Liver (tissue), 9 donors: ENCODE results near the gene OR1S2. TPM values are rescaled to one million over a fixed set of nuclear protein-coding genes. Genes with fewer than 3 reads are reported as not detected.

Source experiments
- DNase-seq: peaks from one replicate; pipeline ENCODE4 v3.0.0-alpha.2; 2017; ENCODE audit warnings: low spot score
- H3K27ac ChIP-seq, 2 donors: one replicate each; pipeline ENCODE4 v1.7.0; 2013; ENCODE audit warnings: inconsistent platforms in 2 of 2, low read length in 2 of 2, control low read depth in 1 of 2, low read depth in 1 of 2, mild to moderate bottlenecking in 1 of 2
- H3K27me3 ChIP-seq, 4 donors: one replicate each; pipeline versions ENCODE4 v1.6.1 to v1.7.0; 2013; ENCODE audit warnings: low read length in 3 of 4, inconsistent platforms in 1 of 4, mild to moderate bottlenecking in 1 of 4, moderate library complexity in 1 of 4; ENCODE audit not compliant: control insufficient read depth in 4 of 4, insufficient read depth in 4 of 4
- H3K36me3 ChIP-seq, 4 donors: one replicate each; pipeline versions ENCODE4 v1.6.1 to v1.7.0; 2013; ENCODE audit warnings: low read length in 3 of 4, mild to moderate bottlenecking in 3 of 4, low read depth in 1 of 4, moderate library complexity in 1 of 4; ENCODE audit not compliant: control insufficient read depth in 4 of 4, insufficient read depth in 3 of 4
- H3K4me1 ChIP-seq, 4 donors: one replicate each; pipeline versions ENCODE4 v1.6.1 to v1.7.0; 2013; ENCODE audit warnings: low read length in 3 of 4, mild to moderate bottlenecking in 3 of 4, moderate library complexity in 1 of 4; ENCODE audit not compliant: control insufficient read depth in 4 of 4, insufficient read depth in 4 of 4
- H3K4me3 ChIP-seq, 3 donors: one replicate each; pipeline versions ENCODE4 v1.6.1 to v1.7.0; 2013; ENCODE audit warnings: low read length in 3 of 3, control low read depth in 1 of 3, low read depth in 1 of 3, mild to moderate bottlenecking in 1 of 3
- H3K9ac ChIP-seq, 2 donors: one replicate each; pipeline ENCODE4 v1.7.0; 2013; ENCODE audit warnings: low read length in 2 of 2, mild to moderate bottlenecking in 2 of 2, moderate library complexity in 2 of 2, control low read depth in 1 of 2, low read depth in 1 of 2
- H3K9me3 ChIP-seq, 4 donors: one replicate each; pipeline versions ENCODE4 v1.6.1 to v1.7.0; 2013; ENCODE audit warnings: low read length in 3 of 4; ENCODE audit not compliant: control insufficient read depth in 4 of 4
- EGR1 ChIP-seq, 2 donors: IDR thresholded peaks; 2 replicates each; pipeline ENCODE4 v1.6.1; 2016 to 2018; ENCODE audit warnings: antibody characterized with exemption in 2 of 2, low read depth in 2 of 2
- FOXA1 ChIP-seq: IDR thresholded peaks from 2 replicates; pipeline ENCODE4 v1.6.1; 2016; ENCODE audit warnings: antibody characterized with exemption
- GABPA ChIP-seq, 2 donors: IDR thresholded peaks in 1 of 2; conservative IDR thresholded peaks in 1 of 2; 2 replicates each; pipeline ENCODE4 v1.6.1; 2016; ENCODE audit warnings: antibody characterized with exemption in 2 of 2, mild to moderate bottlenecking in 1 of 2, moderate library complexity in 1 of 2
- HNF4A ChIP-seq, 2 donors: conservative IDR thresholded peaks; 2 replicates each; pipeline ENCODE4 v1.6.1; 2016; ENCODE audit warnings: antibody characterized with exemption in 2 of 2, mild to moderate bottlenecking in 2 of 2
- HNF4G ChIP-seq: IDR thresholded peaks from 2 replicates; pipeline ENCODE4 v1.6.1; 2016; ENCODE audit warnings: antibody characterized with exemption
- JUND ChIP-seq, 2 donors: IDR thresholded peaks; 2 replicates each; pipeline ENCODE4 v1.6.1; 2016; ENCODE audit warnings: antibody characterized with exemption in 2 of 2
- NR2F2 ChIP-seq: IDR thresholded peaks from 2 replicates; pipeline ENCODE4 v1.6.1; 2016; ENCODE audit warnings: antibody characterized with exemption
- RAD21 ChIP-seq, 2 donors: IDR thresholded peaks; 2 replicates each; pipeline ENCODE4 v1.6.1; 2016; ENCODE audit warnings: antibody characterized with exemption in 2 of 2, mild to moderate bottlenecking in 2 of 2
- RXRA ChIP-seq, 2 donors: IDR thresholded peaks; 2 replicates each; pipeline ENCODE4 v1.6.1; 2017 to 2018; ENCODE audit warnings: antibody characterized with exemption in 2 of 2, mild to moderate bottlenecking in 1 of 2
- YY1 ChIP-seq: IDR thresholded peaks from 2 replicates; pipeline ENCODE4 v1.6.1; 2016; ENCODE audit warnings: antibody characterized with exemption, mild to moderate bottlenecking
- WGBS: extraction: QIAGEN DNeasy Blood & Tissue Kit; methylation state at CpG from one replicate; pipeline ENCODE4 v1.1.7; 2013; 5-methylcytosine and 5-hydroxymethylcytosine counted together
- polyA plus RNA-seq, 2 donors: library from polyadenylated mRNA; stranded (reverse) in 1 of 2; unstranded in 1 of 2; fragments of 200-250 nt in 1 of 2; fragments of >200 nt in 1 of 2; fragmentation: Nextera tagmentation in 1 of 2; extraction: Ambion mirVana in 1 of 2; gene quantifications; one replicate each; pipeline versions ENCODE4 v1.2.1 to v1.2.3, GENCODE V29; 2013 to 2015
- total RNA-seq, 2 donors: library from RNA; depleted of rRNA; stranded (reverse); fragments of >200 nt; gene quantifications; one replicate each; pipeline ENCODE4 v1.2.3, GENCODE V29; 2014
- TF ChIP-seq, protein P1 (sequence below): IDR thresholded peaks from 2 replicates; pipeline ENCODE4 v1.6.1; 2016; ENCODE audit warnings: antibody characterized with exemption
- TF ChIP-seq, protein P2 (sequence below): fragments of 150-350 bp; IDR thresholded peaks from 2 replicates; pipeline ENCODE4 v1.5.1; 2017; ENCODE audit warnings: improper control_type of control experiment, low read depth, low read length; ENCODE audit not compliant: missing input control
- TF ChIP-seq, protein P3 (sequence below): IDR thresholded peaks from 2 replicates; pipeline ENCODE4 v1.6.1; 2016; ENCODE audit warnings: antibody characterized with exemption
- TF ChIP-seq, protein P4 (sequence below): IDR thresholded peaks from 2 replicates; pipeline ENCODE4 v1.6.1; 2016; ENCODE audit warnings: antibody characterized with exemption
- TF ChIP-seq, protein P5 (sequence below): IDR thresholded peaks from 2 replicates; pipeline ENCODE4 v1.6.1; 2016; ENCODE audit warnings: antibody characterized with exemption, mild to moderate bottlenecking
- donor health status: healthy.
- donor health status: healthy.
- donor health status: healthy.
- donor health status: healthy.
- donor health status: healthy.

The OR1S2 gene
- total and polyA plus RNA-seq, 4 donors, result not detected

DNA sequence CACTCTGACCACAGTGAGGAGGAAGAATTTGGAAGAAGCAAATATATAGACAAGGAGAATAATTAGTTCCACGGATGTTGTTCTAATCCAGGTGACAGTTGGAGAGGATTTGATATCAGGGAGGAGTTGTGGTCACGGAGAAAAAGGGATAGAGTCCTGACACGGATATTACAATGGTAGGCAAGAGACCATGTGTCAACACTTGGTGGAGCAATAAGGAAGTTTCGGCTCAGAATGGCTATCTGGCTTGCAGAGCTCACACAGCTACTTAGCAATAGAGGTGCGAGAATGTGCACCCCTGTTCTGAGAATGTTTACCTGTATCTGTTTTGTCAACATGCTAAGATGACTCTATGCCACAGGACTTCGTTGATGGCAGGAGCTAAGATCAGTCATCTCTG lies 25.5 kb downstream of the OR1S2 start:
- Histone ChIP-seq H3K4me3 (no peak overlapping the region), H3K27me3 (peaks cover 0 to 4% (median 0%) of the 10 kb centered on the region in 4 donors), H3K27ac (no peak overlapping the region), H3K36me3 (no peaks in the 10 kb centered on the region), H3K9me3 (peaks cover 0 to 2% (median 0%) of the 10 kb centered on the region in 4 donors), H3K4me1 (no peaks in the 10 kb centered on the region), H3K9ac (no peak overlapping the region)
- no peak for TF ChIP-seq GABPA (IDR thresholded peaks at IDR 0.05 in 1 of 2, conservative IDR thresholded peaks at IDR 0.05 in 1 of 2)
- TF ChIP-seq, protein P1, sequence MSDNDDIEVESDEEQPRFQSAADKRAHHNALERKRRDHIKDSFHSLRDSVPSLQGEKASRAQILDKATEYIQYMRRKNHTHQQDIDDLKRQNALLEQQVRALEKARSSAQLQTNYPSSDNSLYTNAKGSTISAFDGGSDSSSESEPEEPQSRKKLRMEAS, result no peak
- no peak for TF ChIP-seq HNF4G
- TF ChIP-seq HNF4A (conservative IDR thresholded peaks at IDR 0.05), result no peak
- TF ChIP-seq, protein P2, sequence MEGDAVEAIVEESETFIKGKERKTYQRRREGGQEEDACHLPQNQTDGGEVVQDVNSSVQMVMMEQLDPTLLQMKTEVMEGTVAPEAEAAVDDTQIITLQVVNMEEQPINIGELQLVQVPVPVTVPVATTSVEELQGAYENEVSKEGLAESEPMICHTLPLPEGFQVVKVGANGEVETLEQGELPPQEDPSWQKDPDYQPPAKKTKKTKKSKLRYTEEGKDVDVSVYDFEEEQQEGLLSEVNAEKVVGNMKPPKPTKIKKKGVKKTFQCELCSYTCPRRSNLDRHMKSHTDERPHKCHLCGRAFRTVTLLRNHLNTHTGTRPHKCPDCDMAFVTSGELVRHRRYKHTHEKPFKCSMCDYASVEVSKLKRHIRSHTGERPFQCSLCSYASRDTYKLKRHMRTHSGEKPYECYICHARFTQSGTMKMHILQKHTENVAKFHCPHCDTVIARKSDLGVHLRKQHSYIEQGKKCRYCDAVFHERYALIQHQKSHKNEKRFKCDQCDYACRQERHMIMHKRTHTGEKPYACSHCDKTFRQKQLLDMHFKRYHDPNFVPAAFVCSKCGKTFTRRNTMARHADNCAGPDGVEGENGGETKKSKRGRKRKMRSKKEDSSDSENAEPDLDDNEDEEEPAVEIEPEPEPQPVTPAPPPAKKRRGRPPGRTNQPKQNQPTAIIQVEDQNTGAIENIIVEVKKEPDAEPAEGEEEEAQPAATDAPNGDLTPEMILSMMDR, result no peak
- no peak for TF ChIP-seq YY1
- TF ChIP-seq EGR1 (IDR thresholded peaks at IDR 0.05; ENCODE audit: low read depth in 2 of 2), result no peak
- TF ChIP-seq, protein P3, sequence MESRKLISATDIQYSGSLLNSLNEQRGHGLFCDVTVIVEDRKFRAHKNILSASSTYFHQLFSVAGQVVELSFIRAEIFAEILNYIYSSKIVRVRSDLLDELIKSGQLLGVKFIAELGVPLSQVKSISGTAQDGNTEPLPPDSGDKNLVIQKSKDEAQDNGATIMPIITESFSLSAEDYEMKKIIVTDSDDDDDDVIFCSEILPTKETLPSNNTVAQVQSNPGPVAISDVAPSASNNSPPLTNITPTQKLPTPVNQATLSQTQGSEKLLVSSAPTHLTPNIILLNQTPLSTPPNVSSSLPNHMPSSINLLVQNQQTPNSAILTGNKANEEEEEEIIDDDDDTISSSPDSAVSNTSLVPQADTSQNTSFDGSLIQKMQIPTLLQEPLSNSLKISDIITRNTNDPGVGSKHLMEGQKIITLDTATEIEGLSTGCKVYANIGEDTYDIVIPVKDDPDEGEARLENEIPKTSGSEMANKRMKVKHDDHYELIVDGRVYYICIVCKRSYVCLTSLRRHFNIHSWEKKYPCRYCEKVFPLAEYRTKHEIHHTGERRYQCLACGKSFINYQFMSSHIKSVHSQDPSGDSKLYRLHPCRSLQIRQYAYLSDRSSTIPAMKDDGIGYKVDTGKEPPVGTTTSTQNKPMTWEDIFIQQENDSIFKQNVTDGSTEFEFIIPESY, result no peak
- TF ChIP-seq NR2F2, result no peak
- TF ChIP-seq RXRA (IDR thresholded peaks at IDR 0.05), result no peak
- TF ChIP-seq, protein P4, sequence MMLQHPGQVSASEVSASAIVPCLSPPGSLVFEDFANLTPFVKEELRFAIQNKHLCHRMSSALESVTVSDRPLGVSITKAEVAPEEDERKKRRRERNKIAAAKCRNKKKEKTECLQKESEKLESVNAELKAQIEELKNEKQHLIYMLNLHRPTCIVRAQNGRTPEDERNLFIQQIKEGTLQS, result no peak
- TF ChIP-seq RAD21 (IDR thresholded peaks at IDR 0.05), result no peak
- no peak for DNase-seq
- 67% methylated on average over 6 of the region's 6 CpGs for WGBS

DNA sequence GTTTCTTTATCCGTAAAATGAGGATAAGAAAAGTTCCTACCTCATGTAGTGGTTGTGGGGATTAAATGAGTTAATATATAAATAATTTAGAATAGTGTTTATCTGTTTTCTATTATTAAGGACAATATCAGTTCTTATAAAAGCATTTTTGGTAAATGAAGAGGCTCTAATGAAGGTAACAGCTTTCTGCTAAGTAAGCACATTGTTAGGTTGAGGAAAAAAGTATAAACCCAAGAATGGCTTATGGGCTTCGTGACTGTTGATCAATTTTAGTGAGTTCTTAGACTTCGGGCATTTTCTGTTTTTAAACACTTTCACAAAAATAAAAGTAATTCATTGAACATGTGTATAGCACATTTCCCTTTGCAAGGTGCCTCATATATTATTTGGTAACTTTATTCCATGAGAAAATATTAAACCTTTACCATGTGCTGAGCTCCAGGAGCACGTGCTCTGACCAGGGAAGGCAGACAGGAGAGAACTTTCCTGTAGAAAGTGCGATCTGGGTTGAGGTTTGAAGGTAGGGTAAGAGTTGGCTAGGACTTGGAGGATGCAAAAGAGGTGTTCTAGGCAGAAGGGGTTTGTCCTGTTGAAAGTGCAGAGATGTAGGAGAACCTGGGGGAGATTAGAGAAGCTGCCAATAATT lies 26.4 kb downstream of the OR1S2 start:
- WGBS, result 66% methylated on average over 5 of the region's 5 CpGs
- TF ChIP-seq HNF4G, result no peak
- no peak for TF ChIP-seq FOXA1
- TF ChIP-seq, protein P1, result no peak
- TF ChIP-seq, protein P3, result no peak
- TF ChIP-seq, protein P5, sequence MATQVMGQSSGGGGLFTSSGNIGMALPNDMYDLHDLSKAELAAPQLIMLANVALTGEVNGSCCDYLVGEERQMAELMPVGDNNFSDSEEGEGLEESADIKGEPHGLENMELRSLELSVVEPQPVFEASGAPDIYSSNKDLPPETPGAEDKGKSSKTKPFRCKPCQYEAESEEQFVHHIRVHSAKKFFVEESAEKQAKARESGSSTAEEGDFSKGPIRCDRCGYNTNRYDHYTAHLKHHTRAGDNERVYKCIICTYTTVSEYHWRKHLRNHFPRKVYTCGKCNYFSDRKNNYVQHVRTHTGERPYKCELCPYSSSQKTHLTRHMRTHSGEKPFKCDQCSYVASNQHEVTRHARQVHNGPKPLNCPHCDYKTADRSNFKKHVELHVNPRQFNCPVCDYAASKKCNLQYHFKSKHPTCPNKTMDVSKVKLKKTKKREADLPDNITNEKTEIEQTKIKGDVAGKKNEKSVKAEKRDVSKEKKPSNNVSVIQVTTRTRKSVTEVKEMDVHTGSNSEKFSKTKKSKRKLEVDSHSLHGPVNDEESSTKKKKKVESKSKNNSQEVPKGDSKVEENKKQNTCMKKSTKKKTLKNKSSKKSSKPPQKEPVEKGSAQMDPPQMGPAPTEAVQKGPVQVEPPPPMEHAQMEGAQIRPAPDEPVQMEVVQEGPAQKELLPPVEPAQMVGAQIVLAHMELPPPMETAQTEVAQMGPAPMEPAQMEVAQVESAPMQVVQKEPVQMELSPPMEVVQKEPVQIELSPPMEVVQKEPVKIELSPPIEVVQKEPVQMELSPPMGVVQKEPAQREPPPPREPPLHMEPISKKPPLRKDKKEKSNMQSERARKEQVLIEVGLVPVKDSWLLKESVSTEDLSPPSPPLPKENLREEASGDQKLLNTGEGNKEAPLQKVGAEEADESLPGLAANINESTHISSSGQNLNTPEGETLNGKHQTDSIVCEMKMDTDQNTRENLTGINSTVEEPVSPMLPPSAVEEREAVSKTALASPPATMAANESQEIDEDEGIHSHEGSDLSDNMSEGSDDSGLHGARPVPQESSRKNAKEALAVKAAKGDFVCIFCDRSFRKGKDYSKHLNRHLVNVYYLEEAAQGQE, result no peak
- no peak for TF ChIP-seq RAD21 (IDR thresholded peaks at IDR 0.05)
- TF ChIP-seq NR2F2, result no peak
- no peak for TF ChIP-seq HNF4A (conservative IDR thresholded peaks at IDR 0.05)
- TF ChIP-seq, protein P2, result no peak
- no peak for TF ChIP-seq JUND (IDR thresholded peaks at IDR 0.05)
- TF ChIP-seq, protein P4, result no peak
- no peak overlapping the region for H3K4me3 ChIP-seq
- no peaks in the 10 kb centered on the region for H3K36me3 ChIP-seq
- no peak overlapping the region for H3K27ac ChIP-seq
- peaks cover 0 to 4% (median 0%) of the 10 kb centered on the region in 4 donors for H3K27me3 ChIP-seq
- no peaks in the 10 kb centered on the region for H3K9me3 ChIP-seq
- H3K9ac ChIP-seq, result no peak overlapping the region
- H3K4me1 ChIP-seq, result no peaks in the 10 kb centered on the region
- no peak for DNase-seq
